Body of pancreas (tissue), 4 donors: Measurements from ENCODE around the gene MAPKAPK2.

Experiments used
- CTCF ChIP-seq, 7 experiments: fragments of 450-650 bp in 4 of 7; fragments of 200-600 bp in 3 of 7; sonication (generic) in 3 of 7; IDR thresholded peaks; one replicate each; pipeline ENCODE4 v1.5.1; 2016 to 2019; ENCODE audit warnings: antibody characterized with exemption in 7 of 7
- POLR2A ChIP-seq, 3 donors: fragments of 450-650 bp; IDR thresholded peaks; one replicate each; pipeline ENCODE4 v1.6.1; 2016; ENCODE audit warnings: antibody characterized with exemption in 3 of 3, mild to moderate bottlenecking in 2 of 3

- no peak for TF ChIP-seq CTCF (IDR thresholded peaks at IDR 0.05)
- TF ChIP-seq POLR2A (IDR thresholded peaks at IDR 0.05), result no peak
These were observed 4.9 kb upstream of the MAPKAPK2 start for GRCh38 chr1:206679738-206680211.
